Measurements from ENCODE around the gene SPIRE1.

DNA sequence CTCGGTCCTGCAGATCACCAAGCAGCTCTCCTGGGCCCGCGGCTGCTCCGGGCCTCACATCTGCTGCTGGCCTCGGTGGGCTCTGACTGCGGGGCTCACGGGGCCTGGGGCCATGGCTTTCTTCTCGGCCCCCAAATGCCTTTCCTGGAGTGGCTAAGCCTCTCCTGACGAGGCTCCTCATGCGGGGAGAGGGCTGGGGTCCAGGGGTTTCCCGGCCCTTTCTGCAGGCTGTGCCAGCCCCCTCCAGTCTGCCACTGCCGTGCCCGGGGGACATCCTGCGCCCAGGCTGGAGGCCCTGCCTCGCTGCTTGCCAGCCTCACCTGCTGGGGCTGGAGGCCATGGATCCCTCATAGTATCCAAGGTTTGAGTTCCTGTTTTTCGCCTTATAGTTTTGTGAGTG, 226.3 kb downstream of the SPIRE1 start:
- TF ChIP-seq, protein P1, sequence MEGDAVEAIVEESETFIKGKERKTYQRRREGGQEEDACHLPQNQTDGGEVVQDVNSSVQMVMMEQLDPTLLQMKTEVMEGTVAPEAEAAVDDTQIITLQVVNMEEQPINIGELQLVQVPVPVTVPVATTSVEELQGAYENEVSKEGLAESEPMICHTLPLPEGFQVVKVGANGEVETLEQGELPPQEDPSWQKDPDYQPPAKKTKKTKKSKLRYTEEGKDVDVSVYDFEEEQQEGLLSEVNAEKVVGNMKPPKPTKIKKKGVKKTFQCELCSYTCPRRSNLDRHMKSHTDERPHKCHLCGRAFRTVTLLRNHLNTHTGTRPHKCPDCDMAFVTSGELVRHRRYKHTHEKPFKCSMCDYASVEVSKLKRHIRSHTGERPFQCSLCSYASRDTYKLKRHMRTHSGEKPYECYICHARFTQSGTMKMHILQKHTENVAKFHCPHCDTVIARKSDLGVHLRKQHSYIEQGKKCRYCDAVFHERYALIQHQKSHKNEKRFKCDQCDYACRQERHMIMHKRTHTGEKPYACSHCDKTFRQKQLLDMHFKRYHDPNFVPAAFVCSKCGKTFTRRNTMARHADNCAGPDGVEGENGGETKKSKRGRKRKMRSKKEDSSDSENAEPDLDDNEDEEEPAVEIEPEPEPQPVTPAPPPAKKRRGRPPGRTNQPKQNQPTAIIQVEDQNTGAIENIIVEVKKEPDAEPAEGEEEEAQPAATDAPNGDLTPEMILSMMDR (IDR thresholded peaks at IDR 0.05; ENCODE audit: insufficient read depth, low read length, poor library complexity, severe bottlenecking) = no peak
- no peak for TF ChIP-seq EZH2phosphoT487 (conservative IDR thresholded peaks at IDR 0.05; ENCODE audit: low read length)
